SK-N-SH (cell line): ENCODE data around the gene PTPN14. TPM values are rescaled to one million over a fixed set of nuclear protein-coding genes. Genes with fewer than 3 reads are reported as not detected.

Source experiments
- CTCF ChIA-PET: fragments of 300-600, 350-600 bp; formaldehyde crosslinking; extraction: SDS; loops from one replicate; lab custom pipeline; 2021; lab: Yijun Ruan, JAX
- POLR2A ChIA-PET: fragments of 350-600 bp; sonication (Branson Sonifier 250); formaldehyde crosslinking; extraction: SDS; loops from one replicate; lab custom pipeline; 2020; ENCODE audit warnings: antibody characterized with exemption, inconsistent platforms; lab: Yijun Ruan, JAX
- DNase-seq: peaks from one replicate; pipeline ENCODE4 v3.0.0; 2012
- H2AFZ ChIP-seq: fragments of 200-600 bp; sonication (generic); 2 replicates; pipeline ENCODE4 v1.8.1; 2016; ENCODE audit warnings: antibody characterized with exemption, mild to moderate bottlenecking, low read depth
- H3F3A ChIP-seq: fragments of 200-600 bp; sonication (generic); replicated peaks from 2 replicates; pipeline ENCODE3; 2016; ENCODE audit warnings: antibody characterized with exemption, mild to moderate bottlenecking; ENCODE audit not compliant: insufficient read depth
- H3K27ac ChIP-seq, 2 experiments: fragments of 200-500 bp in 1 of 2; fragments of 200-600 bp in 1 of 2; sonication (Bioruptor generic) in 1 of 2; sonication (generic), shearing (Covaris generic) in 1 of 2; 2 replicates each; pipeline versions ENCODE4 v1.5.1 to v1.6.1; 2014 to 2016; ENCODE audit warnings: low read depth in 2 of 2, inconsistent platforms in 1 of 2, low read length in 1 of 2, mild to moderate bottlenecking in 1 of 2, mixed read lengths in 1 of 2
- H3K27me3 ChIP-seq: fragments of 200-600 bp; sonication (generic), shearing (Covaris generic); 2 replicates; pipeline ENCODE4 v1.6.1; 2016; ENCODE audit warnings: mixed run types; ENCODE audit not compliant: insufficient read depth
- H3K36me3 ChIP-seq, 2 experiments: fragments of 200-500 bp in 1 of 2; fragments of 200-600 bp in 1 of 2; sonication (Bioruptor generic) in 1 of 2; sonication (generic) in 1 of 2; replicated peaks in 1 of 2; 2 replicates each; pipeline versions ENCODE3 to v1.5.1; 2014 to 2016; ENCODE audit warnings: low read length in 1 of 2, mild to moderate bottlenecking in 1 of 2; ENCODE audit not compliant: insufficient read depth in 2 of 2, control insufficient read depth in 1 of 2
- H3K4me1 ChIP-seq, 2 experiments: fragments of 200-500 bp in 1 of 2; fragments of 200-600 bp in 1 of 2; sonication (Bioruptor generic) in 1 of 2; sonication (generic), shearing (Covaris generic) in 1 of 2; 2 replicates each; pipeline versions ENCODE4 v1.5.1 to v1.6.1; 2014 to 2016; ENCODE audit warnings: low read depth in 1 of 2, low read length in 1 of 2, mixed run types in 1 of 2; ENCODE audit not compliant: insufficient read depth in 2 of 2, control insufficient read depth in 1 of 2
- H3K4me2 ChIP-seq: fragments of 200-600 bp; sonication (generic), shearing (Covaris generic); 2 replicates; pipeline ENCODE4 v1.6.1; 2017; ENCODE audit warnings: mixed run types
- H3K4me3 ChIP-seq, 2 experiments: fragments of 200-500 bp in 1 of 2; fragments of 200-600 bp in 1 of 2; sonication (Bioruptor generic) in 1 of 2; sonication (generic), shearing (Covaris generic) in 1 of 2; 2 replicates each; pipeline versions ENCODE4 v1.5.1 to v1.8.1; 2014 to 2016; ENCODE audit warnings: low read depth in 2 of 2, inconsistent platforms in 1 of 2, low read length in 1 of 2, mild to moderate bottlenecking in 1 of 2, mixed read lengths in 1 of 2, moderate library complexity in 1 of 2
- H3K79me2 ChIP-seq: fragments of 200-600 bp; sonication (generic); 2 replicates; pipeline ENCODE4 v1.8.1; 2017; ENCODE audit warnings: mild to moderate bottlenecking; ENCODE audit not compliant: insufficient read depth
- H3K9ac ChIP-seq: fragments of 200-600 bp; sonication (generic); 2 replicates; pipeline ENCODE4 v1.6.1; 2017; ENCODE audit warnings: mixed run types
- H3K9me2 ChIP-seq: fragments of 200-600 bp; sonication (generic); 2 replicates; pipeline ENCODE4 v1.6.1; 2017; ENCODE audit warnings: mixed run types
- H3K9me3 ChIP-seq: fragments of 200-600 bp; sonication (generic); 2 replicates; pipeline ENCODE4 v1.6.1; 2017; ENCODE audit warnings: mixed run types, mild to moderate bottlenecking, moderate library complexity
- H4K20me1 ChIP-seq: fragments of 200-600 bp; sonication (generic); 2 replicates; pipeline ENCODE4 v1.6.1; 2017; ENCODE audit warnings: mild to moderate bottlenecking, mixed run types; ENCODE audit not compliant: insufficient read depth
- CHD2 ChIP-seq: fragments of 150-350 bp; IDR thresholded peaks from 2 replicates; pipeline ENCODE4 v1.6.1; 2018; ENCODE audit warnings: low read length; ENCODE audit not compliant: partially characterized antibody
- EZH2phosphoT487 ChIP-seq: fragments of 200-600 bp; sonication (generic); IDR thresholded peaks from 2 replicates; pipeline ENCODE4 v1.6.1; 2017; ENCODE audit warnings: low read depth, mixed run types, mild to moderate bottlenecking, antibody characterized with exemption, moderate library complexity, borderline replicate concordance
- FOXJ3 ChIP-seq: sonication (generic); formaldehyde crosslinking; IDR thresholded peaks from 2 replicates; pipeline ENCODE4 v1.5.1; 2020; ENCODE audit warnings: mild to moderate bottlenecking, missing genetic modification reagents
- GABPA ChIP-seq: IDR thresholded peaks from 2 replicates; pipeline ENCODE4 v1.4.0; 2012; ENCODE audit warnings: low read depth, mild to moderate bottlenecking
- MXI1 ChIP-seq: IDR thresholded peaks from 2 replicates; pipeline ENCODE4 v1.6.1; 2012; ENCODE audit warnings: mild to moderate bottlenecking, low read depth, low read length, improper control_type of control experiment
- RAD21 ChIP-seq: IDR thresholded peaks from 2 replicates; pipeline ENCODE4 v1.6.1; 2012; ENCODE audit warnings: mild to moderate bottlenecking, low read length
- RXRA ChIP-seq: IDR thresholded peaks from 2 replicates; pipeline ENCODE4 v1.4.0; 2012; ENCODE audit warnings: low read depth, mild to moderate bottlenecking, borderline replicate concordance
- SMC3 ChIP-seq: IDR thresholded peaks from 2 replicates; pipeline ENCODE4 v1.6.1; 2012; ENCODE audit warnings: low read depth, low read length, improper control_type of control experiment
- TAF1 ChIP-seq: IDR thresholded peaks from 2 replicates; pipeline ENCODE4 v1.6.1; 2012; ENCODE audit warnings: low read depth, mild to moderate bottlenecking, low read length, moderate library complexity, borderline replicate concordance
- TCF12 ChIP-seq: IDR thresholded peaks from 2 replicates; pipeline ENCODE4 v1.4.0; 2012
- YY1 ChIP-seq: IDR thresholded peaks from 2 replicates; pipeline ENCODE4 v1.4.0; 2012; ENCODE audit warnings: low read depth, mild to moderate bottlenecking
- WGBS: methylation state at CpG from one replicate; pipeline ENCODE4 v1.1.6; 2017; ENCODE audit warnings: low lambda C conversion rate; 5-methylcytosine and 5-hydroxymethylcytosine counted together
- polyA plus RNA-seq, 3 experiments: library from polyadenylated mRNA; depleted of rRNA; stranded (reverse); fragments of >200 nt; gene quantifications; 2 replicates each; pipeline ENCODE4 v1.2.3, GENCODE V29; 2012
- TF ChIP-seq, protein P1 (sequence below): fragments of 150-350 bp; IDR thresholded peaks from 2 replicates; pipeline ENCODE4 v1.6.1; 2017; ENCODE audit warnings: antibody characterized with exemption, low read length, low read depth, borderline replicate concordance
- TF ChIP-seq, protein P2 (sequence below): fragments of 150-350 bp; IDR thresholded peaks from 2 replicates; pipeline ENCODE4 v1.6.1; 2016; ENCODE audit warnings: mild to moderate bottlenecking, low read depth, low read length
- TF ChIP-seq, protein P3 (sequence below): IDR thresholded peaks from 2 replicates; pipeline ENCODE4 v1.4.0; 2012; ENCODE audit warnings: low read depth, borderline replicate concordance
- TF ChIP-seq, protein P4 (sequence below): IDR thresholded peaks from 2 replicates; pipeline ENCODE4 v1.6.1; 2012; ENCODE audit warnings: mild to moderate bottlenecking, low read depth, low read length, moderate library complexity
- TF ChIP-seq, protein P5 (sequence below): fragments of 200-600 bp; sonication (generic); IDR thresholded peaks from 2 replicates; pipeline ENCODE4 v1.6.1; 2017; ENCODE audit warnings: antibody characterized with exemption, mild to moderate bottlenecking, moderate library complexity
- TF ChIP-seq, protein P6 (sequence below): IDR thresholded peaks from 2 replicates; pipeline ENCODE4; 2012
- TF ChIP-seq, protein P7 (sequence below): IDR thresholded peaks from 2 replicates; pipeline ENCODE4 v1.4.0; 2012; ENCODE audit warnings: low read depth, borderline replicate concordance

PTPN14 gene
- polyA plus RNA-seq, 1 of the 3 experiments (the other 2 are of a cell fraction) = 12.8 TPM

DNA sequence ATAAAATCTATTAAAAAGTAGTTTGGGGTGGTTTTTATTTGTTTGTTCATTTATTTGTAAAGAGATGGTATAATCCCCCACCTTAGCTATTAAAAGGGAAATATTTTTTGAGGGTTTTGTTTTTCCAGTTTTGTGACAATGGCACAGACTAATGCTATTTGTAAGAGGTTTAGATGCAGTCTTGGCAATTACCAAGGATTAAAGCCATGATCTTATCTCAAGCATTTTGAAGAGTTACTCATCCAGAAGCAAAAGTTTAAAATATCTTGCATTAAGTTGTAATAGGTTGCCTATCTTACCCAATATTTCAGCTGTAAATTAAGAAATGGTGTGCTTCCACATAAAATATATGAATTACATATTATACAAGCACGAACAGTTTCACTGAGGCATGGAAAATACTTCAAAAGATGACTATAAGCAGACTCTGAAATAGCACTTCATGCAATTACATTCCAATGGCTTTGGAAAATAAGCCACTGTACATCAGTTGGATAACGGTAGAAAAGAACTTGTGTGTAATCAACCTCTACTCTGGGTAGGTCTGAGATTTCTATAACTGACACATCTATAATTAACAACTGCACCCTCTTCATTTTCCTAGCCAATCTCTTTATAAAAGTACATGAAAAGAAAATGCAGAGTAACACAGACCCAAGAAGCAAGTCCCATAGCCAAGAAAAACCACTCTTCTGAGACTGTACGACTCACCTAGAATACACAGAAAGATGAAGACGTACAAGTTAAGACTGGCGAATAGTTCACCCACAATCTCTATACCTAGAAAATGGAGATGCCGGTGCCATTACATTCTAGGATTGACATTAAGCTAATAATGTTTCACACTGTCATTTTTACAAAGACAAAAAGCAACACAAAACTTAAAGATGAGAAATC is 95.2 kb downstream of the PTPN14 start:
- Histone ChIP-seq H3K4me3 (0 out of 4 replicates have a peak overlapping the region, but pooled peaks of 1 of the 2 experiments have one; percentile 11), H3K4me1 (peaks cover 12 to 69% of the 10 kb centered on the region in 2 experiments), H3K9me2 (no peaks in the 10 kb centered on the region), H3K9ac (peak overlapping the region; percentile 6; the same call in 1 of the 2 replicates), H2AFZ (no peak overlapping the region), H3F3A (peaks cover 56% of the 10 kb centered on the region), H3K27me3 (no peaks in the 10 kb centered on the region), H3K36me3 (peaks cover 0 to 4% of the 10 kb centered on the region in 2 experiments), H3K27ac (peak overlapping the region; percentile 6 to 86; a peak in 3 of 4 replicates), H3K79me2 (peaks cover 100% of the 10 kb centered on the region), H4K20me1 (no peaks in the 10 kb centered on the region), H3K9me3 (no peaks in the 10 kb centered on the region), H3K4me2 (peak overlapping the region; percentile 56)
- ChIA-PET CTCF (interaction anchor here (1.2 kb wide), 1 partner anchor 67 kb away, joined by 3 read pairs; no protein-coding TSS in a partner anchor), POLR2A (no interaction called here)
- WGBS = 69% methylated on average over 6 of the region's 6 CpGs
- DNase-seq = no peak
- TF ChIP-seq SMC3 = no peak
- no peak for TF ChIP-seq EZH2phosphoT487
- TF ChIP-seq, protein P1, sequence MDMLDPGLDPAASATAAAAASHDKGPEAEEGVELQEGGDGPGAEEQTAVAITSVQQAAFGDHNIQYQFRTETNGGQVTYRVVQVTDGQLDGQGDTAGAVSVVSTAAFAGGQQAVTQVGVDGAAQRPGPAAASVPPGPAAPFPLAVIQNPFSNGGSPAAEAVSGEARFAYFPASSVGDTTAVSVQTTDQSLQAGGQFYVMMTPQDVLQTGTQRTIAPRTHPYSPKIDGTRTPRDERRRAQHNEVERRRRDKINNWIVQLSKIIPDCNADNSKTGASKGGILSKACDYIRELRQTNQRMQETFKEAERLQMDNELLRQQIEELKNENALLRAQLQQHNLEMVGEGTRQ = no peak
- TF ChIP-seq TAF1 = no peak
- no peak for TF ChIP-seq RXRA
- TF ChIP-seq, protein P2, sequence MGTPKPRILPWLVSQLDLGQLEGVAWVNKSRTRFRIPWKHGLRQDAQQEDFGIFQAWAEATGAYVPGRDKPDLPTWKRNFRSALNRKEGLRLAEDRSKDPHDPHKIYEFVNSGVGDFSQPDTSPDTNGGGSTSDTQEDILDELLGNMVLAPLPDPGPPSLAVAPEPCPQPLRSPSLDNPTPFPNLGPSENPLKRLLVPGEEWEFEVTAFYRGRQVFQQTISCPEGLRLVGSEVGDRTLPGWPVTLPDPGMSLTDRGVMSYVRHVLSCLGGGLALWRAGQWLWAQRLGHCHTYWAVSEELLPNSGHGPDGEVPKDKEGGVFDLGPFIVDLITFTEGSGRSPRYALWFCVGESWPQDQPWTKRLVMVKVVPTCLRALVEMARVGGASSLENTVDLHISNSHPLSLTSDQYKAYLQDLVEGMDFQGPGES = no peak
- TF ChIP-seq, protein P3, sequence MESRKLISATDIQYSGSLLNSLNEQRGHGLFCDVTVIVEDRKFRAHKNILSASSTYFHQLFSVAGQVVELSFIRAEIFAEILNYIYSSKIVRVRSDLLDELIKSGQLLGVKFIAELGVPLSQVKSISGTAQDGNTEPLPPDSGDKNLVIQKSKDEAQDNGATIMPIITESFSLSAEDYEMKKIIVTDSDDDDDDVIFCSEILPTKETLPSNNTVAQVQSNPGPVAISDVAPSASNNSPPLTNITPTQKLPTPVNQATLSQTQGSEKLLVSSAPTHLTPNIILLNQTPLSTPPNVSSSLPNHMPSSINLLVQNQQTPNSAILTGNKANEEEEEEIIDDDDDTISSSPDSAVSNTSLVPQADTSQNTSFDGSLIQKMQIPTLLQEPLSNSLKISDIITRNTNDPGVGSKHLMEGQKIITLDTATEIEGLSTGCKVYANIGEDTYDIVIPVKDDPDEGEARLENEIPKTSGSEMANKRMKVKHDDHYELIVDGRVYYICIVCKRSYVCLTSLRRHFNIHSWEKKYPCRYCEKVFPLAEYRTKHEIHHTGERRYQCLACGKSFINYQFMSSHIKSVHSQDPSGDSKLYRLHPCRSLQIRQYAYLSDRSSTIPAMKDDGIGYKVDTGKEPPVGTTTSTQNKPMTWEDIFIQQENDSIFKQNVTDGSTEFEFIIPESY = no peak
- TF ChIP-seq, protein P4, sequence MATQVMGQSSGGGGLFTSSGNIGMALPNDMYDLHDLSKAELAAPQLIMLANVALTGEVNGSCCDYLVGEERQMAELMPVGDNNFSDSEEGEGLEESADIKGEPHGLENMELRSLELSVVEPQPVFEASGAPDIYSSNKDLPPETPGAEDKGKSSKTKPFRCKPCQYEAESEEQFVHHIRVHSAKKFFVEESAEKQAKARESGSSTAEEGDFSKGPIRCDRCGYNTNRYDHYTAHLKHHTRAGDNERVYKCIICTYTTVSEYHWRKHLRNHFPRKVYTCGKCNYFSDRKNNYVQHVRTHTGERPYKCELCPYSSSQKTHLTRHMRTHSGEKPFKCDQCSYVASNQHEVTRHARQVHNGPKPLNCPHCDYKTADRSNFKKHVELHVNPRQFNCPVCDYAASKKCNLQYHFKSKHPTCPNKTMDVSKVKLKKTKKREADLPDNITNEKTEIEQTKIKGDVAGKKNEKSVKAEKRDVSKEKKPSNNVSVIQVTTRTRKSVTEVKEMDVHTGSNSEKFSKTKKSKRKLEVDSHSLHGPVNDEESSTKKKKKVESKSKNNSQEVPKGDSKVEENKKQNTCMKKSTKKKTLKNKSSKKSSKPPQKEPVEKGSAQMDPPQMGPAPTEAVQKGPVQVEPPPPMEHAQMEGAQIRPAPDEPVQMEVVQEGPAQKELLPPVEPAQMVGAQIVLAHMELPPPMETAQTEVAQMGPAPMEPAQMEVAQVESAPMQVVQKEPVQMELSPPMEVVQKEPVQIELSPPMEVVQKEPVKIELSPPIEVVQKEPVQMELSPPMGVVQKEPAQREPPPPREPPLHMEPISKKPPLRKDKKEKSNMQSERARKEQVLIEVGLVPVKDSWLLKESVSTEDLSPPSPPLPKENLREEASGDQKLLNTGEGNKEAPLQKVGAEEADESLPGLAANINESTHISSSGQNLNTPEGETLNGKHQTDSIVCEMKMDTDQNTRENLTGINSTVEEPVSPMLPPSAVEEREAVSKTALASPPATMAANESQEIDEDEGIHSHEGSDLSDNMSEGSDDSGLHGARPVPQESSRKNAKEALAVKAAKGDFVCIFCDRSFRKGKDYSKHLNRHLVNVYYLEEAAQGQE = no peak
- TF ChIP-seq FOXJ3 = no peak
- peak; percentile 27; the same call in 1 of the 2 replicates for TF ChIP-seq TCF12
- no peak for TF ChIP-seq GABPA
- no peak for TF ChIP-seq RAD21
- TF ChIP-seq, protein P5, sequence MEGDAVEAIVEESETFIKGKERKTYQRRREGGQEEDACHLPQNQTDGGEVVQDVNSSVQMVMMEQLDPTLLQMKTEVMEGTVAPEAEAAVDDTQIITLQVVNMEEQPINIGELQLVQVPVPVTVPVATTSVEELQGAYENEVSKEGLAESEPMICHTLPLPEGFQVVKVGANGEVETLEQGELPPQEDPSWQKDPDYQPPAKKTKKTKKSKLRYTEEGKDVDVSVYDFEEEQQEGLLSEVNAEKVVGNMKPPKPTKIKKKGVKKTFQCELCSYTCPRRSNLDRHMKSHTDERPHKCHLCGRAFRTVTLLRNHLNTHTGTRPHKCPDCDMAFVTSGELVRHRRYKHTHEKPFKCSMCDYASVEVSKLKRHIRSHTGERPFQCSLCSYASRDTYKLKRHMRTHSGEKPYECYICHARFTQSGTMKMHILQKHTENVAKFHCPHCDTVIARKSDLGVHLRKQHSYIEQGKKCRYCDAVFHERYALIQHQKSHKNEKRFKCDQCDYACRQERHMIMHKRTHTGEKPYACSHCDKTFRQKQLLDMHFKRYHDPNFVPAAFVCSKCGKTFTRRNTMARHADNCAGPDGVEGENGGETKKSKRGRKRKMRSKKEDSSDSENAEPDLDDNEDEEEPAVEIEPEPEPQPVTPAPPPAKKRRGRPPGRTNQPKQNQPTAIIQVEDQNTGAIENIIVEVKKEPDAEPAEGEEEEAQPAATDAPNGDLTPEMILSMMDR = no peak
- TF ChIP-seq, protein P6, sequence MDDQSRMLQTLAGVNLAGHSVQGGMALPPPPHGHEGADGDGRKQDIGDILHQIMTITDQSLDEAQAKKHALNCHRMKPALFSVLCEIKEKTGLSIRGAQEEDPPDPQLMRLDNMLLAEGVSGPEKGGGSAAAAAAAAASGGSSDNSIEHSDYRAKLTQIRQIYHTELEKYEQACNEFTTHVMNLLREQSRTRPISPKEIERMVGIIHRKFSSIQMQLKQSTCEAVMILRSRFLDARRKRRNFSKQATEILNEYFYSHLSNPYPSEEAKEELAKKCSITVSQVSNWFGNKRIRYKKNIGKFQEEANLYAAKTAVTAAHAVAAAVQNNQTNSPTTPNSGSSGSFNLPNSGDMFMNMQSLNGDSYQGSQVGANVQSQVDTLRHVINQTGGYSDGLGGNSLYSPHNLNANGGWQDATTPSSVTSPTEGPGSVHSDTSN = peak; percentile 14; the same call in 1 of the 2 replicates
- TF ChIP-seq, protein P7, sequence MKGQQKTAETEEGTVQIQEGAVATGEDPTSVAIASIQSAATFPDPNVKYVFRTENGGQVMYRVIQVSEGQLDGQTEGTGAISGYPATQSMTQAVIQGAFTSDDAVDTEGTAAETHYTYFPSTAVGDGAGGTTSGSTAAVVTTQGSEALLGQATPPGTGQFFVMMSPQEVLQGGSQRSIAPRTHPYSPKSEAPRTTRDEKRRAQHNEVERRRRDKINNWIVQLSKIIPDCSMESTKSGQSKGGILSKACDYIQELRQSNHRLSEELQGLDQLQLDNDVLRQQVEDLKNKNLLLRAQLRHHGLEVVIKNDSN = no peak
- TF ChIP-seq CHD2 = no peak
- no peak for TF ChIP-seq MXI1
- no peak for TF ChIP-seq YY1
